Measurements from ENCODE around the gene TMEM141. TPM values are rescaled to one million over a fixed set of nuclear protein-coding genes. Genes with fewer than 3 reads are reported as not detected.

TMEM141 gene
- polyA plus RNA-seq, 2 donors, result 85.2 to 155 TPM

DNA sequence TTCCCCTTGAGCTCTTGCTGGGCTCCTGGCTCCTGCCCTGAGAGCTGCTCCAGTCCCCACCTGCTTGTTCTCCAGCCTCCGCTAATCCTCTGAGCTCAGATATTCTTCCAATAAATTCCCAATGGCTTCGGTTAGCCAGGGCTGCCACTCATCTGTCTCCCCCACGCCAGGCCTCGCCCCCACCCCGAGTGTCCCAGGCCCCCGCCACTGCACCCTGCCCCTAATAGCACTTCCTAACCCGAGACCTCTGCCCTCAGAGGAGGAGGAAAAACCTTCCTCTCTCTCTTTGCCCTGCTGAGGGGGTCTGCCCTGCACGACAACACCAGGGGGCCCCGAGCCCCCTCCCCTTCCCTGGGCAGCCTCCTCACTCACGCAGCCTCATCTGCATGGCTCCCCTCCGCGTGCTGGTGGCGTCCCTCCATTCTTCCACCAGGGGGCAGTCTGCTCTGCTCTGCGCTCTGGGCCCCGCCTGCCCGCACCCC is 21.4 kb upstream of the TMEM141 start:
- WGBS, 2 donors, result 12 to 13% methylated on average over 13 to 16 of the region's 16 CpGs
- H3K36me3 ChIP-seq (ENCODE audit: control insufficient read depth in 2 of 2, insufficient read depth in 2 of 2, low read length in 1 of 2), result no peaks in the 10 kb centered on the region
- peaks cover 3 to 8% of the 10 kb centered on the region in 2 donors for H3K9me3 ChIP-seq (ENCODE audit: control insufficient read depth in 2 of 2, insufficient read depth in 1 of 2, low read depth in 1 of 2, low read length in 1 of 2)
- no peak overlapping the region for H3K27ac ChIP-seq (ENCODE audit: low read depth in 2 of 2, low read length in 1 of 2)
- peaks cover 0 to 2% of the 10 kb centered on the region in 2 donors for H3K4me1 ChIP-seq (ENCODE audit: control insufficient read depth in 2 of 2, insufficient read depth in 2 of 2, low read length in 1 of 2)
- no peak overlapping the region for H3K4me3 ChIP-seq (ENCODE audit: low read depth in 1 of 2, low read length in 2 of 2)
- H3K27me3 ChIP-seq (ENCODE audit: control insufficient read depth in 1 of 2, insufficient read depth in 2 of 2, low read length in 2 of 2), result peaks cover 0 to 4% of the 10 kb centered on the region in 2 donors

GRCh38 chr9:136771907-136772415 is 19.2 kb upstream of the TMEM141 start:
- Histone ChIP-seq H3K4me3 (ENCODE audit: low read depth in 1 of 2, low read length in 2 of 2) (no peak overlapping the region), H3K27ac (ENCODE audit: low read depth in 2 of 2, low read length in 1 of 2) (no peak overlapping the region), H3K9me3 (ENCODE audit: control insufficient read depth in 2 of 2, insufficient read depth in 1 of 2, low read depth in 1 of 2, low read length in 1 of 2) (peaks cover 3 to 8% of the 10 kb centered on the region in 2 donors), H3K36me3 (ENCODE audit: control insufficient read depth in 2 of 2, insufficient read depth in 2 of 2, low read length in 1 of 2) (no peaks in the 10 kb centered on the region), H3K27me3 (ENCODE audit: control insufficient read depth in 1 of 2, insufficient read depth in 2 of 2, low read length in 2 of 2) (peaks cover 0 to 4% of the 10 kb centered on the region in 2 donors), H3K4me1 (ENCODE audit: control insufficient read depth in 2 of 2, insufficient read depth in 2 of 2, low read length in 1 of 2) (peaks cover 0 to 2% of the 10 kb centered on the region in 2 donors)
- 65 to 67% methylated on average over 3 of the region's 3 CpGs for WGBS, 2 donors

GRCh38 chr9:136773386-136774044 is 17.6 kb upstream of the TMEM141 start:
- H3K4me3 ChIP-seq (ENCODE audit: low read depth in 1 of 2, low read length in 2 of 2), result no peak overlapping the region
- H3K9me3 ChIP-seq (ENCODE audit: control insufficient read depth in 2 of 2, insufficient read depth in 1 of 2, low read depth in 1 of 2, low read length in 1 of 2), result peaks cover 3 to 8% of the 10 kb centered on the region in 2 donors
- WGBS, 2 donors, result 74 to 79% methylated on average over 7 of the region's 7 CpGs
- no peak overlapping the region for H3K27ac ChIP-seq (ENCODE audit: low read depth in 2 of 2, low read length in 1 of 2)
- H3K4me1 ChIP-seq (ENCODE audit: control insufficient read depth in 2 of 2, insufficient read depth in 2 of 2, low read length in 1 of 2), result peaks cover 0 to 2% of the 10 kb centered on the region in 2 donors
- H3K36me3 ChIP-seq (ENCODE audit: control insufficient read depth in 2 of 2, insufficient read depth in 2 of 2, low read length in 1 of 2), result no peaks in the 10 kb centered on the region
- no peaks in the 10 kb centered on the region for H3K27me3 ChIP-seq (ENCODE audit: control insufficient read depth in 1 of 2, insufficient read depth in 2 of 2, low read length in 2 of 2)

GRCh38 chr9:136774416-136775045 is 16.6 kb upstream of the TMEM141 start:
- 86 to 87% methylated on average over 12 of the region's 12 CpGs for WGBS, 2 donors

GRCh38 chr9:136775191-136775590 is 16.0 kb upstream of the TMEM141 start:
- peaks cover 3 to 8% of the 10 kb centered on the region in 2 donors for H3K9me3 ChIP-seq (ENCODE audit: control insufficient read depth in 2 of 2, insufficient read depth in 1 of 2, low read depth in 1 of 2, low read length in 1 of 2)
- H3K4me1 ChIP-seq (ENCODE audit: control insufficient read depth in 2 of 2, insufficient read depth in 2 of 2, low read length in 1 of 2), result peaks cover 0 to 2% of the 10 kb centered on the region in 2 donors
- no peaks in the 10 kb centered on the region for H3K27me3 ChIP-seq (ENCODE audit: control insufficient read depth in 1 of 2, insufficient read depth in 2 of 2, low read length in 2 of 2)
- H3K36me3 ChIP-seq (ENCODE audit: control insufficient read depth in 2 of 2, insufficient read depth in 2 of 2, low read length in 1 of 2), result no peaks in the 10 kb centered on the region
- WGBS, 2 donors, result 80 to 94% methylated on average over 6 of the region's 6 CpGs
- no peak overlapping the region for H3K4me3 ChIP-seq (ENCODE audit: low read depth in 1 of 2, low read length in 2 of 2)
- H3K27ac ChIP-seq (ENCODE audit: low read depth in 2 of 2, low read length in 1 of 2), result no peak overlapping the region

More at GRCh38 chr9:136774416-136775045, 16.6 kb upstream of the TMEM141 start:
- no peak overlapping the region for H3K4me3 ChIP-seq (ENCODE audit: low read depth in 1 of 2, low read length in 2 of 2)
- H3K36me3 ChIP-seq (ENCODE audit: control insufficient read depth in 2 of 2, insufficient read depth in 2 of 2, low read length in 1 of 2), result no peaks in the 10 kb centered on the region
- no peaks in the 10 kb centered on the region for H3K27me3 ChIP-seq (ENCODE audit: control insufficient read depth in 1 of 2, insufficient read depth in 2 of 2, low read length in 2 of 2)
- peaks cover 0 to 2% of the 10 kb centered on the region in 2 donors for H3K4me1 ChIP-seq (ENCODE audit: control insufficient read depth in 2 of 2, insufficient read depth in 2 of 2, low read length in 1 of 2)
- peaks cover 3 to 8% of the 10 kb centered on the region in 2 donors for H3K9me3 ChIP-seq (ENCODE audit: control insufficient read depth in 2 of 2, insufficient read depth in 1 of 2, low read depth in 1 of 2, low read length in 1 of 2)
- H3K27ac ChIP-seq (ENCODE audit: low read depth in 2 of 2, low read length in 1 of 2), result no peak overlapping the region

DNA sequence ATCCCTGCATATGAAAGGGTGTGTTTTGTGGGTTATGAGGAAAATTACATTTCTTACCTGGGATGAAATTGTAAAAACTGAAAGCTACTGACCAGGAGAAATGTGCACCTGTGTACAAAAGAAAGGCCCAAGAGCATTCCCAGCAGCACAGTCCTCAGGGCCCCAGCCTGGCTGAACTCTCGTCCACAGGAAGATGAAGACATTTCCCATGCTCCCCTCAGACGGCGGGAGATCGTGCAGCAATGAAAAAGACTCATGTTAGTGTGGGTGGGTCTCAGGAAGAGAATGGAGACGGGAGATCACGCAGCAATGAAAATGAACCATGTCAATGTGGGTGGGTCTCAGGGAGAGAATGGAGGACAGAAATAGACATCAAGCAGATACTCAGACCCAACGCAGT is 14.2 kb upstream of the TMEM141 start:
- Histone ChIP-seq H3K27me3 (ENCODE audit: control insufficient read depth in 1 of 2, insufficient read depth in 2 of 2, low read length in 2 of 2) (no peaks in the 10 kb centered on the region), H3K4me3 (ENCODE audit: low read depth in 1 of 2, low read length in 2 of 2) (no peak overlapping the region), H3K9me3 (ENCODE audit: control insufficient read depth in 2 of 2, insufficient read depth in 1 of 2, low read depth in 1 of 2, low read length in 1 of 2) (peaks cover 3 to 8% of the 10 kb centered on the region in 2 donors), H3K4me1 (ENCODE audit: control insufficient read depth in 2 of 2, insufficient read depth in 2 of 2, low read length in 1 of 2) (peaks cover 0 to 2% of the 10 kb centered on the region in 2 donors), H3K36me3 (ENCODE audit: control insufficient read depth in 2 of 2, insufficient read depth in 2 of 2, low read length in 1 of 2) (no peaks in the 10 kb centered on the region), H3K27ac (ENCODE audit: low read depth in 2 of 2, low read length in 1 of 2) (no peak overlapping the region)
- WGBS, 2 donors, result 68% methylated on average over 7 of the region's 7 CpGs

- Histone ChIP-seq H3K36me3 (ENCODE audit: control insufficient read depth in 2 of 2, insufficient read depth in 2 of 2, low read length in 1 of 2) (no peaks in the 10 kb centered on the region), H3K4me1 (ENCODE audit: control insufficient read depth in 2 of 2, insufficient read depth in 2 of 2, low read length in 1 of 2) (peaks cover 0 to 2% of the 10 kb centered on the region in 2 donors), H3K27ac (ENCODE audit: low read depth in 2 of 2, low read length in 1 of 2) (no peak overlapping the region), H3K27me3 (ENCODE audit: control insufficient read depth in 1 of 2, insufficient read depth in 2 of 2, low read length in 2 of 2) (no peaks in the 10 kb centered on the region), H3K4me3 (ENCODE audit: low read depth in 1 of 2, low read length in 2 of 2) (no peak overlapping the region), H3K9me3 (ENCODE audit: control insufficient read depth in 2 of 2, insufficient read depth in 1 of 2, low read depth in 1 of 2, low read length in 1 of 2) (peaks cover 3 to 8% of the 10 kb centered on the region in 2 donors)
- 69% methylated on average over 14 of the region's 14 CpGs for WGBS, 2 donors
These were observed 13.8 kb upstream of the TMEM141 start for GRCh38 chr9:136777359-136777758.

GRCh38 chr9:136779808-136780207 is 11.3 kb upstream of the TMEM141 start:
- no peaks in the 10 kb centered on the region for H3K4me1 ChIP-seq (ENCODE audit: control insufficient read depth in 2 of 2, insufficient read depth in 2 of 2, low read length in 1 of 2)
- no peaks in the 10 kb centered on the region for H3K27me3 ChIP-seq (ENCODE audit: control insufficient read depth in 1 of 2, insufficient read depth in 2 of 2, low read length in 2 of 2)
- no peaks in the 10 kb centered on the region for H3K36me3 ChIP-seq (ENCODE audit: control insufficient read depth in 2 of 2, insufficient read depth in 2 of 2, low read length in 1 of 2)
- H3K27ac ChIP-seq (ENCODE audit: low read depth in 2 of 2, low read length in 1 of 2), result no peak overlapping the region
- WGBS, 2 donors, result 70 to 75% methylated on average over 5 of the region's 5 CpGs
- H3K4me3 ChIP-seq (ENCODE audit: low read depth in 1 of 2, low read length in 2 of 2), result no peak overlapping the region
- no peaks in the 10 kb centered on the region for H3K9me3 ChIP-seq (ENCODE audit: control insufficient read depth in 2 of 2, insufficient read depth in 1 of 2, low read depth in 1 of 2, low read length in 1 of 2)

DNA sequence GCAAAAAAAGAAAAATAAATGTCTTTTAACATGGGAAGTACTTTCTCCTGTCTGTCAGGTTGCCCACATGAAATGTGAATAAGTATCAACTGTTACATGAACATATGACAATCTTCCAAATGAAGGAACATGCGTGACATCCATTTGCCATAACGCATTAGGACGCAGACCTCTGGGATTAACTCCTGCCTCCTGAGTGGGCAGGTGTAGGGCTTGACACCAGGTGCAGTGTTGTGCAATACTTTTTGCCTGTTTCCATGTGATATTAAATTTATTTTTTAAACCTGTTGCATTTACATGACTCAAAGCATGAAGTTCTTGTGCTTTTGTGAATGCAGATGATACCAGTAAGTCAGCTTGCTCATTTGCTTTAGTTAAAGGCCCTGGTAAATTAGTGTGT is 8.7 kb upstream of the TMEM141 start:
- H3K27me3 ChIP-seq (ENCODE audit: control insufficient read depth in 1 of 2, insufficient read depth in 2 of 2, low read length in 2 of 2), result no peaks in the 10 kb centered on the region
- H3K4me1 ChIP-seq (ENCODE audit: control insufficient read depth in 2 of 2, insufficient read depth in 2 of 2, low read length in 1 of 2), result no peaks in the 10 kb centered on the region
- H3K27ac ChIP-seq (ENCODE audit: low read depth in 2 of 2, low read length in 1 of 2), result no peak overlapping the region
- WGBS, 2 donors, result 87 to 90% methylated on average over 3 of the region's 3 CpGs
- H3K4me3 ChIP-seq (ENCODE audit: low read depth in 1 of 2, low read length in 2 of 2), result no peak overlapping the region
- no peaks in the 10 kb centered on the region for H3K9me3 ChIP-seq (ENCODE audit: control insufficient read depth in 2 of 2, insufficient read depth in 1 of 2, low read depth in 1 of 2, low read length in 1 of 2)
- no peaks in the 10 kb centered on the region for H3K36me3 ChIP-seq (ENCODE audit: control insufficient read depth in 2 of 2, insufficient read depth in 2 of 2, low read length in 1 of 2)

Data from esophagus (tissue), 2 donors.